T47D (cell line): Measurements from ENCODE around the gene TFF2.

Experiments
- DNase-seq, 2 experiments: peaks; one replicate each; pipeline versions ENCODE4 v3.0.0 to v3.0.0-alpha.2; 2011 to 2012; ENCODE audit warnings: low read depth in 1 of 2, low spot score in 1 of 2
- JUND ChIP-seq: IDR thresholded peaks from 2 replicates; pipeline ENCODE4 v1.6.1; 2012; ENCODE audit warnings: low read depth
- in situ Hi-C: cut with HindIII; loops from 2 replicates; pipeline ENCODE4 v1.10.0; 2016; ENCODE audit warnings: low sequenced_read_pairs, low pct_unique_long_range_greater_than_20kb

TFF2 gene

DNA sequence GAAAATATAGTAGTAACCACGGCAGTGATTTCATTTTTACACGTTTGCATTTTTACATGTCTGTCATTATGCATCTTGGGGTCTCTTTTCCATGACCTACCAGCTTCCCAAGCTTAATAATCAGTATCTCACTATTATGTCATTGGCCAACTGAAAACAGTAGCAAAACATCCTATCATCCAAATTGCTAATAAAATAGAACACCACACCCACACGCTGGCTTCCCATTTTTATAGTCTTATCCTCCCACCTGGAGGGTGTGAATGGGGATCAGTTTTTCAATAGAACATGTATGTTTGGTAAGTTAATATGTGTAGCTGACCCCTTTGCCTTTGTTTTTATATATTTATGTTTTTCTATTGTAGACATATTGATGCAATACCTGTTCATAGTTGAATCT is 47.4 kb downstream of the TFF2 start:
- TF ChIP-seq JUND, result no peak
- in situ Hi-C loops, result no loop called here
- no peak for DNase-seq

DNA sequence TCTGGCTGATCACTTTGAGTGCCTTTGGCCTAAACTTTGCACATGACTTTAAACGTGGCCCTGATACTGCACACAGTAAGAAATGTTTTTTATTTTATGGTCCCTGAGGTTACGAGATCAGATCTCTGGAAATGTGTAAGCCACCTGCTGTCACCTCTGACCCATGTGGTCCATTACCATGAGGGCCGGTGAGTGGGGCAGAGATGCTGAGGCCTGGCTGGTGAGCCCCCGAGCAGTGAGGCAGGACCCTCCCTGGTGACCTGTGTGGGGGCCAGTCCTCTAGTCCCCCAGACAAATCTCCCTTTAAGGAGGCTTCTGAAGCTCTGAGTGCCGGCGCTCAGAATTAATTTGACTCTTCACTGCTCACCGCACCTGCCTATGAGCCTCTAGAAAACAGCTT is 48.0 kb downstream of the TFF2 start:
- DNase-seq, result no peak
- TF ChIP-seq JUND, result no peak
- in situ Hi-C loops, result no loop called here

DNA sequence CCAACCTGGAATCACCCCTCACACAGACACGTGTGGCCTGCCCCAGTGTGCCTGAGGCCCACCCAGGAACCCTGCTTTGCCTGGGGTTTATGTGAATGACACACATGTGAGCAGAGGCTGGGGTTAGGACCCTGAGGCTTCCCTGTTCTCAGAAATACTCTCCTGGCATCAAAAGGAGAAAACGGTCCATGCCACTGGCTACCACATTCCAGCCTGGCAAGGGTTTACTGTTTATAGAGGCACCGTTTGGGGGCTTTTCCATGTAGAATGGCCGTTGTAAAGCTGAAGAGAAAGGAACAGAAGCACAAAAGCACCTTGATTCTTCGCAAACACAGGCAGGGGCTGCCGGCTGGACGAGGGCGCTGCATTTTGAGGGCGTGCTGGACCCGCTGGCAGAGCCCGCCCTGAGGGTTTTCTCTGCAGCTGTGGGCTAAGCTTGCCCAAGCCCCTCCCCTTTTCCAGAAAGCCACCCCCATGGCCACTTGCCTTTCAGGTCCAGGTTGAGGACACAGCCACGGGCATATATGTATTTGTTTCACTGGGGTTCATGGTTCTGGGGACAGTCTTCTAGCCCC is 48.6 kb downstream of the TFF2 start:
- TF ChIP-seq JUND, result no peak
- in situ Hi-C loops, result no loop called here
- DNase-seq, result no peak

DNA sequence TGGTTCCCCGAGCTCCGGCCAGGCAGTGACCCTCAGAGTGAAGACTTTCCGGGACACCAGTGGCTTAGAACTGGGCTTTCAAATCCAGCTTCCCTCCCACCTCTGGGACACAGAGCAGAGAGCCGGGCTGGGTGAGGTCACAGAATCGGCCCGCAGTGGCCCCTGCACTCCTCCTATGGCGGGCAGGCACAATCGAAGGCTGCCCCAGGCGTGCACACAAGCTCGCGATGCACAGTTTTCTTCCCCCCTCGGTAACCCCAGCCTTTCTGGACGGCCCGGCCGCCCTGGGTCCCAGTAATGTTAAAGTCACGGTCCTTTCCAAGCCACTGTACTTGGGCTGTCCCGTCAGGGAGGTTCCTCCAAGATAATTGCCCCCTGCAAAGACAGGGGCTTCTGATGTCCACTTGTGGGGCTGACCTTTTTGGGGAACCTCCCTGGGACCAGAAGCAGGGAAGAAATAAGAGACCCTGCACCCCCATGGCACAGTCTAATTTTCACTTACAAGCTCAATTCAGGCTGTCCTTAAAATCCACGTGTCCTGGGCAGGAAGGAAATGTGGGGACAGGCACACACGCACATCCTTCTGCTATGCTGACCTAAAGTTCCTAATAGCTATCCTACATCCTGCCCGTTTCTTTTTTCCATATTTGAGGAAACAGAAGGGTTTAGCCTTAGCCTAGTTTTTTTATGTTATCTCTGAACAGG is 49.3 kb downstream of the TFF2 start:
- TF ChIP-seq JUND, result no peak
- in situ Hi-C loops, result no loop called here
- DNase-seq, result no peak

DNA sequence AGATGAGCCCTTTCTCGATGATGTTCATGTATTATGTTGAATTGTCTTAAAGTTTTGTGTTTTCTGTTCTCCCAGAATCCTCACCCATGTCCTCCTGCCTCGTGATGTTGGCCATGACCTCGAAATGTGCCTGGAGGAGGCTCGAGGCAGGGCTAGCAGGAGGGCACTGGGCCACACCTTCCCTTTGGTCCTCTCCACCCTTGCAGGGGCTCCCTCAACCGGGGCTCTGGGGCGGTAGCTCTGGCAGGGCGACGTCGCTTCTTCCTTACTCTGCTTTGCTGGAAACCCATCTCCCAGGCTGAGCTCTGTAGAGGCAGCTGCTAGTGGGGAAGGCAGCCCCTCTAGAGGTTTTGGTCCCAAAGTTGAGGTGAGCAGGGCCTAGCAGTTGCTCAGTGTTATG is 49.8 kb downstream of the TFF2 start:
- no peak for TF ChIP-seq JUND
- no peak for DNase-seq
- in situ Hi-C loops, result no loop called here

DNA sequence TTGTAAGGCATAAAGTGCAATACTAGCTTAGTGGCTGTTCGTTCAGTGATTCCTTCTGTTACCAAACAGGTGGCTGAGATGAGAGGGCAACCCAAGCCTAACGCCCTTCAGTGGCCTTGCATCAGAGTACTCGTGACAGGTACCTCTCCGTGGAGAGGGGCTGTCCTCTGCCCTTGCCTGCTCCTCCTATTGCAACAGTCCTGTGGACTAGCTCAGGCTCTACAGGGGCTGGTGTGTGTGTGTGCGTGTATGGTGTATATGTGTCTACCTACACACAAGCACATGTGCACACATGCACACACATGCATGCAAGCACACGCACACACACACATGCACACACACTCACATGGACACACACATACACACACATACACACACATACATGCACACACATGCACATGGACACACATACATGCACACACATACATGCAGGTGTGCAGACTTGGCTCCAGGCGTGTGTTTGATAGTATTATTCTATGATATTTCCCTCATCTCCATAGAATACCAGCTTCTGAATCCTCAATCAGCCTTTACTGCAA is 50.7 kb downstream of the TFF2 start:
- in situ Hi-C loops, result no loop called here

DNA sequence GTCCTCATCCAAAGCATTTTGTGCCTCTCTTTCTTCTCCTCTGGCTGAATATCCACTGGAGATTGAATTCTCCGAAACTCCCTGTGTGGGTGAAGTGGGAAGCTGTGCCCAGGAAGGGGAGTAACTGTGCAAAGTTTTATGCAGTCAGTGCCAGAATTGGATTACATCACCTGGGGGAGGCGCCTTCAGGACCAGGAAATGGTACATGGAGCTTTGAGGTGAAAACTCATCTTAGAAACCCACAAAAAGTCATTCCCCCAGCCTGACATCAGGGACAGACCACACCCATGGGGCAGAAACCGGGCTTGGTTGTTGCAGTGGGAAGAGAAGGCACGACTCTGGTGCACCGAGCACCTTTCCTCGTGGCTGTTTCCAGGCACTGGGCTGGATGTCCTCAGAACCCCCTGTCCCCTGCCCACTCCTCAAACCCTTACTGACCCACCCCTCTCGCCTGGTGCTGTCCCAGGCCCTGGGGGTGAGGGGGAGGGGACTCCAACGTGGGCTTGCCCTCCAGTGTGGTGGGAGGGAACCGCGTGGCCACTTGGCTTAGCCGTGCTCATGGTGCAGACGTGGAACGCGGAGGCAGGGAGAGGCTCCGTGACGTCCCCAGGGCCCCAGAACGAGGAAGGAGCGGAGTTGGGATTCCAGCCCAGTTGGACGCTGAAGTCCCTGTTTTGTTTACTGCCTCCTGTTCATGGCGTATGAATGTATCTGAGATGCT is 51.3 kb downstream of the TFF2 start:
- in situ Hi-C loops, result no loop called here

More for the DNA sequence above, 50.7 kb downstream of the TFF2 start:
- no peak for TF ChIP-seq JUND
- DNase-seq, result no peak

DNA sequence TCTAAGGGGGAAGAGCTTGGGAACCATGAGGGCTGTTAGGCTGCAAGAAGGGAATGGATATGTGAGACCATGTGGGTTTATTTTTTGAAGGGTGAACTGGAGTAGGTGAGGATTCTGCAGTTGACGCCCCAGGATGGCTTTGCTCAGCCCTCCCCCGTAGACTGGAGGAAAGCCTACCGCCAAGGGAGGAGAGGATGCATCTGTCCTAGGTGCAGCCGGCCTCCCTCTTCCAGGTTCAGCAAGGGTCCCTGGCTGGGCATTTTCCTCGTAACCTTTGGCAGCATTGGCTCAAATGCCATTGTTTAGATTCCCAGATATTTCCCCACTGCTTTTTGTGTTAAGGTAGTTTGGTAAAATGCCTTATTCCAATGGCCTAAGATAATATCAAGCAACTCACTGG is 52.1 kb downstream of the TFF2 start:
- in situ Hi-C loops, result no loop called here
- no peak for TF ChIP-seq JUND
- DNase-seq, result no peak

More for the DNA sequence above, 51.3 kb downstream of the TFF2 start:
- no peak for DNase-seq
- no peak for TF ChIP-seq JUND

DNA sequence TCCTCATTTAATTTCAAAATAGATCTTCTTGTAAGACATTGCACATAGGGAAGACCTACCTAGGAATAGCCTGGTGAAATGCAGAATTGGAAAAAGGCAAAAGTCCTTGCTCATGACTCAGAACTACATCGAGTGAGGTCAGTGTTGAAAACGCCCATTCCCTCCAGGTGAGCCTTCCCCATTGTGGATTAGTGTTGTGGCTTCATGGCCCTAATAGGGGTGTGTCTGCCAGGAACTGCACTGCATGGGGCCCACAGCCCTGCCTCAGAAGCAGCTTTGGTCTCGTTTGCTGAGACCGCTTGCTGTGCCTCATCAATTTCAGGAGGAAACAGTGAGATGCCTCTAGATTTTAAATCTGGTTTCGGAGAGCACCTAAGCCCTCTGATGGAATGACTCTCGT is 52.6 kb downstream of the TFF2 start:
- no peak for TF ChIP-seq JUND
- DNase-seq, result no peak
- in situ Hi-C loops, result no loop called here

DNA sequence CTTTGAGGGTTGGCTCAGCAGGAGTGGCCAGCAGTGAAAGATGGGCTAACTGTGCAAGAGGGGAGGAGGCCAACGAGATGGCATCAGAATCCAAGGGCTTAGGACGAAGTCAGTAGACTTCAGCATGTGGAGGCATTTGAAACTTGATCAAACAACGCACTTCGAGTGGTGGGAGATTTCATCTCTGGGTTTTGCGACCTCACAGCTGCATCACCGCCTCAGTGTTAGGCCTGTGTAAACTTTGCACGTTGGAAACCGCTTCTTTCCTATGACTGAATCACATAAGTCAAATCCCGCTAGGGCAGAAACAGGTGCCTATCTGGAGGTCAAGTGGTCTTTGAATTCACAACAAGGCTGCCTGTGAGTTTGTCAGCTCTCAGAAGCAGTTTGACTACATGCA is 53.4 kb downstream of the TFF2 start:
- no peak for TF ChIP-seq JUND
- in situ Hi-C loops, result no loop called here
- DNase-seq, result no peak

DNA sequence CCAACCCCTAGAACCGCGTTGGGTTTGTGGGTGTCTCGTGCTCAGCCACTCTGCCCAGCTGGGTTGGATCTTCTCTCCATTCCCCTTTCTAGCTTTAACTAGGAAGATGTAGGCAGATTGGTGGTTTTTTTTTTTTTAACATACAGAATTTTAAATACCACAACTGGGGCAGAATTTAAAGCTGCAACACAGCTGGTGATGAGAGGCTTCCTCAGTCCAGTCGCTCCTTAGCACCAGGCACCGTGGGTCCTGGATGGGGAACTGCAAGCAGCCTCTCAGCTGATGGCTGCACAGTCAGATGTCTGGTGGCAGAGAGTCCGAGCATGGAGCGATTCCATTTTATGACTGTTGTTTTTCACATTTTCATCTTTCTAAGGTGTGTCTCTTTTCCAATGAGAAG is 54.3 kb downstream of the TFF2 start:
- no peak for DNase-seq
- in situ Hi-C loops, result no loop called here
- no peak for TF ChIP-seq JUND
